Fibroblast of villous mesenchyme (primary cell): ENCODE measurements around the gene BTD. TPM values are rescaled to one million over a fixed set of nuclear protein-coding genes. Genes with fewer than 3 reads are reported as not detected.
A peak's percentile ranks its signal among the peaks of the same experiment; 100 is the strongest.

Source experiments
- DNase-seq: peaks from one replicate; pipeline ENCODE4 v3.0.0-alpha.2; 2010; ENCODE audit warnings: low read depth
- H3K4me3 ChIP-seq: 2 replicates; pipeline ENCODE4 v1.5.1; 2011; ENCODE audit warnings: low read depth, mild to moderate bottlenecking, low read length
- total RNA-seq: library from RNA; depleted of rRNA; stranded (reverse); fragments of >200 nt; gene quantifications from 2 replicates; pipeline ENCODE4 v1.2.3, GENCODE V29; 2012
- TF ChIP-seq, protein P1 (sequence below): IDR thresholded peaks from 2 replicates; pipeline ENCODE4 v1.5.1; 2012; ENCODE audit warnings: low read depth, mild to moderate bottlenecking, low read length; ENCODE audit not compliant: insufficient read depth

Gene BTD, protein sequence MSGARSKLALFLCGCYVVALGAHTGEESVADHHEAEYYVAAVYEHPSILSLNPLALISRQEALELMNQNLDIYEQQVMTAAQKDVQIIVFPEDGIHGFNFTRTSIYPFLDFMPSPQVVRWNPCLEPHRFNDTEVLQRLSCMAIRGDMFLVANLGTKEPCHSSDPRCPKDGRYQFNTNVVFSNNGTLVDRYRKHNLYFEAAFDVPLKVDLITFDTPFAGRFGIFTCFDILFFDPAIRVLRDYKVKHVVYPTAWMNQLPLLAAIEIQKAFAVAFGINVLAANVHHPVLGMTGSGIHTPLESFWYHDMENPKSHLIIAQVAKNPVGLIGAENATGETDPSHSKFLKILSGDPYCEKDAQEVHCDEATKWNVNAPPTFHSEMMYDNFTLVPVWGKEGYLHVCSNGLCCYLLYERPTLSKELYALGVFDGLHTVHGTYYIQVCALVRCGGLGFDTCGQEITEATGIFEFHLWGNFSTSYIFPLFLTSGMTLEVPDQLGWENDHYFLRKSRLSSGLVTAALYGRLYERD
- total RNA-seq: 19.6 and 34.1 TPM in 2 replicates

DNA sequence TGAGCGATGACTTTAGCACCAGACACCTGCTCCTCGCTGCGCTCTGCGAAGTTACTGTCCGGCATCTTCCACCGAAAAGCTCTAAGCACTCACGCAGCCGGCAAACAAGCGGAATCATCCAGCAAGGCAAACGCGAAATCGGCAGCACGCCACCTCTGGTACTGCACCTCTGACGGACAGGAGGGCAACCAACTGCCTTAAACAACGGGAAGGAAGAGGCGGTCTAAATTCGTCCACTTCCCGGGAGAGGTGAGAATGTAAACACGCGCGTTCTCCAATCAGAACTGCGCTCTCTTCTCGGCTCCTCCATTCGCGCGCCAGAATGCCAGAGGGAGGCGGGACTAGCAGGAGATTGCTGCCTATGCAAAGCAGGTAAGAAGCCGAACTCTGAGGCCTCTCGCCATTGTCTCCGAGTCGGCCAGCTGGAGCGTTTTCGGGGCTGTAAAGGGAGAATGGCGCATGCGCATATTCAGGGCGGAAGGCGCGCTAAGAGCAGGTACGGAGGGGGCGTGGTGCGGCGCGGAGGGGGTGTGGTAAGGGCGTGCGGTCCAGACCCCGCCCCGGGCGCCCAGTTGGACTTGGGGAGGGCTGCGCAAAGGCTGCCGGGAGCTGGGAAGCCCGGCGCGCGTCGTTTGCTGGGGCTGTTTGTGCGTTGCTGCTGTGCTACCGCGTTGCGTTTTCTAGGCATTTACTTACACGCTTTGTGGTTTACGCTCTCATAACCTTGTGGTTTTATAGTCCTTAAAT is at the start of gene BTD, which contains the start of gene HACL1:
Gene BTD (plus strand): TSS at position 347 of the 747 bp plus-strand sequence. CDS start 33,695 bp downstream, outside the sequence.
Gene HACL1 (minus strand): TSS at position 171 of the 747 bp plus-strand sequence. CDS start 106 bp downstream, at position 65.
- TF ChIP-seq, protein P1, sequence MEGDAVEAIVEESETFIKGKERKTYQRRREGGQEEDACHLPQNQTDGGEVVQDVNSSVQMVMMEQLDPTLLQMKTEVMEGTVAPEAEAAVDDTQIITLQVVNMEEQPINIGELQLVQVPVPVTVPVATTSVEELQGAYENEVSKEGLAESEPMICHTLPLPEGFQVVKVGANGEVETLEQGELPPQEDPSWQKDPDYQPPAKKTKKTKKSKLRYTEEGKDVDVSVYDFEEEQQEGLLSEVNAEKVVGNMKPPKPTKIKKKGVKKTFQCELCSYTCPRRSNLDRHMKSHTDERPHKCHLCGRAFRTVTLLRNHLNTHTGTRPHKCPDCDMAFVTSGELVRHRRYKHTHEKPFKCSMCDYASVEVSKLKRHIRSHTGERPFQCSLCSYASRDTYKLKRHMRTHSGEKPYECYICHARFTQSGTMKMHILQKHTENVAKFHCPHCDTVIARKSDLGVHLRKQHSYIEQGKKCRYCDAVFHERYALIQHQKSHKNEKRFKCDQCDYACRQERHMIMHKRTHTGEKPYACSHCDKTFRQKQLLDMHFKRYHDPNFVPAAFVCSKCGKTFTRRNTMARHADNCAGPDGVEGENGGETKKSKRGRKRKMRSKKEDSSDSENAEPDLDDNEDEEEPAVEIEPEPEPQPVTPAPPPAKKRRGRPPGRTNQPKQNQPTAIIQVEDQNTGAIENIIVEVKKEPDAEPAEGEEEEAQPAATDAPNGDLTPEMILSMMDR: peak; percentile 14
- peak; percentile 99 for DNase-seq
- peak within 1 kb of the TSS; percentile 100 for H3K4me3 ChIP-seq

DNA sequence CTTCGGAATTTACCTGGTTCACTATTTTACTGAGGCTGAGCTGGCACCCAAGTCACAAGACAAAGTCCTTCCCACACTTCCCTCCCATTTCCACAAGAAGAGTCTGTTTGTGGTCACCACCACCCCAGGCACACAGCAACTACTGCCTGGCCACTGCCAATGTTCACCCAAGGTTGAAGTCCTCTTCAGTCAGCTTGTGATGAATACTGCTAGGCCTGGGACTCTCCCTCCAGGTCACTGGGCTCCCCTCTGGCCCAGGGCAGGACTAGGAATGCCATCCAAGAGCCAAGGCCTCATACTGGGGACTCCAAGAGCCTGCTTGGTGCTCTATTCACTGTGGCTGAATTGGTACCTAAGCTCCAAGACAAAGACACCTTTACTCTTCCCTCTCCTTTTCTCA is 49.6 kb upstream of the BTD start:
- DNase-seq: no peak
- TF ChIP-seq, protein P1: no peak
- H3K4me3 ChIP-seq: no peak overlapping the region

DNA sequence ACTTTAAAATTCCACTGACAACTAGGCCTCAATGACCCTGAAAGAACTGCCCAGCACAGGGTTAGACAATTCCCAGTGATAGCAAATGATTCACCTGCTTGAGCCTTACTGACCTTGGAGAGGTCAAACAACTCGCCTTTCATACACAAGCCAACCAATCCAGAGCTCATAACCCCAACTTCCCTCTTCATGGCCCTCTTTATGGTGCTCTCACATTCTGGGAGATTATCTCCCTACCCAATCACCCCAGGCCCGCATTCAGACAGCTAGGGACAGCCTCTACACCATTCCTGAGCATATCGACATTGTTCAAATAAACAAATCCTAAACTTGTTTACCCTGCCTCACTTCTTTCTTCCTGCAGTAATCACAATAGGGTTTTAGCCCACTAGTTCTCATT is 47.8 kb upstream of the BTD start:
- DNase-seq: no peak
- H3K4me3 ChIP-seq: no peak overlapping the region
- TF ChIP-seq, protein P1: no peak

DNA sequence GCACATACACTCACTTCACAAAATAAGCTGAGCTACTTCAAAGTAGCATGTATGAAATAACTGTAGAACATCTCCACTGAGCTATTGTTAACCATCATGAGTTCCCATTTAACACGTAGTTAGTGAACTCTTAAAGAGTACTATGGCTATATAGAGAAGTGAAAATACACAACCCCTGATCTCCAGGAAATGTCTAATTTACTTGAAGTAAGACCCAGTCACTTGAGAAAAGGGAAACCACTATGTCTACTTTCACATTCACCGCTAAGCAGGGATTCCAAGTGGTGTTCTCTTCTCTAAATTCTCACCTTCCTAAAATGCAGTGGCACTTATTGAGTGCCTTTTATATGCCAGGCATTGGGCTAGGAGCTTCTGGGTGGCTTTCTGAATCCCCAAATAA is 45.0 kb upstream of the BTD start:
- no peak for DNase-seq
- TF ChIP-seq, protein P1: no peak
- no peak overlapping the region for H3K4me3 ChIP-seq

DNA sequence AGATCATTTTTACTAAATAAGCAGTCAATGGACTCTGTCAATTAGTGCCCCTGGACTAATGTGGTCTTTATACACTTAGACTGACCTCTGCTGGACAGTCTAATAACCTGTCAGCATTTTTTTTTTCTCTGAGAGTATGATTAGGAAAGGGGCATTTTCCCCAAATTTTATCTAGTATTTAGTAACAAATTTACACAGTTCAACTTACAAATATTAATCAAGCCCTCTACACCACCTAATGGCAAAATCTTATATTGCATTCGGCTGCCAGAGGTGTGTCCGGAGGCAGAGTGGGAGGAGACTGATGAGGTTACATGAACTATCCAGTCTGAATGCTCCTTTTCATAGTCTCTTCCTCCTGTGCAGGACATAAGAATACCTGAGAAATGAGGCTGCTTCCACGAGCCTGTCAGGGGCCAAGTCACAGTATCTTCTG is 44.0 kb upstream of the BTD start:
- no peak overlapping the region for H3K4me3 ChIP-seq
- TF ChIP-seq, protein P1: peak; percentile 54
- peak; percentile 67 for DNase-seq

DNA sequence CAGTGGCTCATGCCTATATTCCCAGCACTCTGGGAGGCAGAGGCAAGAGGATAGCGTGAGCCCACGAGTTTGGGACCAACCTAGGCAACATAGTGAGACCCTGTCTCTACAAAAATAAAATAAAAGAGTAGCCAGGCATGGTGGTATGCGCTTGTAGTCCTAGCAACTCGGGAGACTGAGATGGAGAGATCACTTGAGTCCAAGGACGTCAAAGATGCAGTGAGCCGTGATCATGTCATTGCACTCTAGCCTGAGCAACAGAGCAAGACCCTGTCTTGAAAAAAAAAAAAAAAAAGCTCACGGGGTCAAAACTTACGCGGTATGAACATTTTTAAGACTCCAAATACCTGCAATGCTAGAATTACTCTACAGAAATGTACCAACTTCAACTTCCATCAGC is 43.0 kb upstream of the BTD start:
- H3K4me3 ChIP-seq: no peak overlapping the region
- TF ChIP-seq, protein P1: no peak
- no peak for DNase-seq
